SK-N-SH treated with all-trans-retinoic acid at 6 μM for 48 hours (cell line): Measurements from ENCODE around the gene DYNC1I1.

Experiments used
- ATAC-seq: fragments of 200-7000 bp; cut with Tn5 transposase; 3 replicates; pipeline ENCODE4 v1.9.1; 2020; ENCODE audit warnings: mild to moderate bottlenecking, moderate library complexity
- ARNTL ChIP-seq: fragments of 450-650 bp; formaldehyde crosslinking; IDR thresholded peaks from 2 replicates; pipeline ENCODE4 v1.5.0; 2020; ENCODE audit warnings: low read depth, mild to moderate bottlenecking, moderate library complexity, borderline replicate concordance
- BACH2 ChIP-seq: fragments of 250-450 bp; sonication (Bioruptor Pico); IDR thresholded peaks from 2 replicates; pipeline ENCODE4 v1.9.0; 2021; ENCODE audit warnings: mild to moderate bottlenecking, borderline replicate concordance
- CREB5 ChIP-seq: fragments of 250-450 bp; sonication (Bioruptor Pico); IDR thresholded peaks from 2 replicates; pipeline ENCODE4 v1.5.1; 2020; ENCODE audit warnings: low read depth, mild to moderate bottlenecking, moderate library complexity
- CSDC2 ChIP-seq: fragments of 250-450 bp; sonication (Bioruptor Pico); IDR thresholded peaks from 2 replicates; pipeline ENCODE4 v1.5.0; 2020; ENCODE audit warnings: mild to moderate bottlenecking, moderate library complexity
- CSRNP3 ChIP-seq: fragments of 250-450 bp; sonication (Bioruptor Pico); IDR thresholded peaks from 2 replicates; pipeline ENCODE4 v1.5.1; 2021; ENCODE audit warnings: mild to moderate bottlenecking, moderate library complexity
- GLIS3 ChIP-seq: fragments of 250-450 bp; sonication (Bioruptor Pico); IDR thresholded peaks from 2 replicates; pipeline ENCODE4 v1.5.0; 2020; ENCODE audit warnings: mild to moderate bottlenecking, moderate library complexity
- ISL1 ChIP-seq: fragments of 250-450 bp; sonication (Bioruptor Pico); IDR thresholded peaks from 2 replicates; pipeline ENCODE4 v2.1.2; 2022; ENCODE audit warnings: mild to moderate bottlenecking, moderate library complexity
- OSR1 ChIP-seq: fragments of 250-450 bp; sonication (Bioruptor Pico); IDR thresholded peaks from 2 replicates; pipeline ENCODE4 v1.8.0; 2022; ENCODE audit warnings: moderate library complexity, mild to moderate bottlenecking, inconsistent platforms
- PATZ1 ChIP-seq: fragments of 250-450 bp; sonication (Bioruptor Pico); IDR thresholded peaks from 2 replicates; pipeline ENCODE4 v1.8.0; 2020; ENCODE audit warnings: mild to moderate bottlenecking, moderate library complexity, borderline replicate concordance
- POU6F1 ChIP-seq: fragments of 250-450 bp; sonication (Bioruptor Pico); IDR thresholded peaks from 2 replicates; pipeline ENCODE4 v1.8.0; 2021; ENCODE audit warnings: low read depth, mild to moderate bottlenecking, moderate library complexity, borderline replicate concordance
- PPARA ChIP-seq: fragments of 250-450 bp; sonication (Bioruptor Pico); IDR thresholded peaks from 2 replicates; pipeline ENCODE4 v1.5.0; 2020; ENCODE audit warnings: mild to moderate bottlenecking, borderline replicate concordance
- RARB ChIP-seq: fragments of 250-450 bp; sonication (Bioruptor Pico); IDR thresholded peaks from 2 replicates; pipeline ENCODE4 v1.8.0; 2021; ENCODE audit warnings: mild to moderate bottlenecking, moderate library complexity
- SNAI2 ChIP-seq: fragments of 250-450 bp; sonication (Bioruptor Pico); IDR thresholded peaks from 2 replicates; pipeline ENCODE4 v1.5.0; 2020; ENCODE audit warnings: mild to moderate bottlenecking, moderate library complexity
- TCF4 ChIP-seq: fragments of 250-450 bp; sonication (Bioruptor Pico); IDR thresholded peaks from 2 replicates; pipeline ENCODE4 v1.8.0; 2021; ENCODE audit warnings: mild to moderate bottlenecking, moderate library complexity, borderline replicate concordance
- TOX ChIP-seq: fragments of 250-450 bp; sonication (Bioruptor Pico); IDR thresholded peaks from 2 replicates; pipeline ENCODE4 v1.8.0; 2021; ENCODE audit warnings: mild to moderate bottlenecking, moderate library complexity, borderline replicate concordance
- TSHZ2 ChIP-seq: fragments of 250-450 bp; sonication (Bioruptor Pico); IDR thresholded peaks from 2 replicates; pipeline ENCODE4 v1.5.0; 2020; ENCODE audit warnings: mild to moderate bottlenecking, moderate library complexity
- ZC3H10 ChIP-seq: fragments of 250-450 bp; sonication (Bioruptor Pico); IDR thresholded peaks from 2 replicates; pipeline ENCODE4 v1.5.1; 2021; ENCODE audit warnings: mild to moderate bottlenecking, moderate library complexity
- ZFP3 ChIP-seq: fragments of 250-450 bp; sonication (Bioruptor Pico); IDR thresholded peaks from 2 replicates; pipeline ENCODE4 v1.5.0; 2020; ENCODE audit warnings: mild to moderate bottlenecking, moderate library complexity
- ZFP30 ChIP-seq: fragments of 450-650 bp; formaldehyde crosslinking; IDR thresholded peaks from 2 replicates; pipeline ENCODE4 v1.5.0; 2022; ENCODE audit warnings: mild to moderate bottlenecking, moderate library complexity
- ZNF565 ChIP-seq: fragments of 450-650 bp; formaldehyde crosslinking; conservative IDR thresholded peaks from 2 replicates; pipeline ENCODE4 v1.5.0; 2020; ENCODE audit warnings: low read depth, mild to moderate bottlenecking, moderate library complexity
- ZNF70 ChIP-seq: fragments of 450-650 bp; formaldehyde crosslinking; IDR thresholded peaks from 2 replicates; pipeline ENCODE4 v1.5.0; 2020; ENCODE audit warnings: mild to moderate bottlenecking, moderate library complexity
- ZNF8 ChIP-seq: fragments of 450-650 bp; formaldehyde crosslinking; IDR thresholded peaks from 2 replicates; pipeline ENCODE4 v1.5.0; 2020; ENCODE audit warnings: mild to moderate bottlenecking, moderate library complexity

Gene DYNC1I1

GRCh38 chr7:95919556-95919955 lies 147.2 kb downstream of the DYNC1I1 start:
- ATAC-seq: no peak
- TF ChIP-seq CSDC2 (CRISPR knock-in tag): no peak
- no peak for TF ChIP-seq OSR1 (CRISPR knock-in tag)
- TF ChIP-seq TOX: no peak

- TF ChIP-seq TOX (no peak), ARNTL (CRISPR knock-in tag) (no peak)
- no peak for ATAC-seq
These were observed 149.2 kb downstream of the DYNC1I1 start for GRCh38 chr7:95921543-95921942.

GRCh38 chr7:95922191-95922590 lies 149.8 kb downstream of the DYNC1I1 start:
- ATAC-seq: no peak
- no peak for TF ChIP-seq OSR1 (CRISPR knock-in tag)
- TF ChIP-seq SNAI2 (CRISPR knock-in tag): no peak
- no peak for TF ChIP-seq RARB (CRISPR knock-in tag)
- no peak for TF ChIP-seq ZNF70 (CRISPR knock-in tag)
- no peak for TF ChIP-seq ZC3H10 (CRISPR knock-in tag)
- TF ChIP-seq ZNF8: no peak
- no peak for TF ChIP-seq GLIS3 (CRISPR knock-in tag)
- no peak for TF ChIP-seq TCF4 (CRISPR knock-in tag)
- TF ChIP-seq ZFP30: no peak
- no peak for TF ChIP-seq ARNTL (CRISPR knock-in tag)
- TF ChIP-seq CSDC2 (CRISPR knock-in tag): no peak
- TF ChIP-seq ISL1 (CRISPR knock-in tag): no peak
- TF ChIP-seq BACH2: no peak
- TF ChIP-seq PATZ1 (CRISPR knock-in tag): no peak
- no peak for TF ChIP-seq ZFP3 (CRISPR knock-in tag)
- no peak for TF ChIP-seq POU6F1
- TF ChIP-seq CREB5 (CRISPR knock-in tag): no peak
- no peak for TF ChIP-seq ZNF565
- no peak for TF ChIP-seq TOX
- TF ChIP-seq, all 23 proteins: peak for 0

- TF ChIP-seq CSRNP3 (CRISPR knock-in tag): no peak
- no peak for TF ChIP-seq ZNF8
- no peak for TF ChIP-seq ZC3H10 (CRISPR knock-in tag)
- TF ChIP-seq SNAI2 (CRISPR knock-in tag): no peak
- no peak for TF ChIP-seq OSR1 (CRISPR knock-in tag)
- no peak for TF ChIP-seq CREB5 (CRISPR knock-in tag)
- no peak for TF ChIP-seq TCF4 (CRISPR knock-in tag)
- no peak for TF ChIP-seq POU6F1
- no peak for TF ChIP-seq PPARA
- no peak for TF ChIP-seq TSHZ2 (CRISPR knock-in tag)
- no peak for TF ChIP-seq BACH2
- no peak for TF ChIP-seq RARB (CRISPR knock-in tag)
- TF ChIP-seq PATZ1 (CRISPR knock-in tag): no peak
- TF ChIP-seq CSDC2 (CRISPR knock-in tag): no peak
- TF ChIP-seq TOX: no peak
- no peak for ATAC-seq
These were observed 152.9 kb downstream of the DYNC1I1 start for GRCh38 chr7:95925236-95925635.
